GM06990 (cell line): ENCODE data around the gene CNIH2.

Experiments used
- DNase-seq: peaks from one replicate; pipeline ENCODE4 v3.0.0-alpha.2; 2011; ENCODE audit not compliant: insufficient read length; ENCODE audit errors: extremely low read depth
- H3K27me3 ChIP-seq: replicated peaks from 2 replicates; pipeline ENCODE4 v1.6.0; 2011; ENCODE audit warnings: low read length; ENCODE audit not compliant: control insufficient read depth, insufficient read depth
- H3K36me3 ChIP-seq: 2 replicates; pipeline ENCODE4 v1.5.1; 2011; ENCODE audit warnings: low read length; ENCODE audit not compliant: control insufficient read depth, insufficient read depth
- H3K4me3 ChIP-seq: replicated peaks from 2 replicates; pipeline ENCODE4 v1.5.1; 2011; ENCODE audit warnings: low read depth, mild to moderate bottlenecking, control low read depth, low read length
- CTCF ChIP-seq: IDR thresholded peaks from 2 replicates; pipeline ENCODE4 v1.5.1; 2011; ENCODE audit warnings: low read length, control low read depth, mild to moderate bottlenecking, inconsistent platforms; ENCODE audit not compliant: insufficient read depth, poor library complexity, severe bottlenecking

CNIH2 gene

GRCh38 chr11:66279092-66279734 is 1.2 kb downstream of the CNIH2 start:
- no peak for TF ChIP-seq CTCF
- DNase-seq = no peak
- Histone ChIP-seq H3K4me3 (no peak overlapping the region), H3K36me3 (peaks cover 15% of the 10 kb centered on the region), H3K27me3 (no peaks in the 10 kb centered on the region)

DNA sequence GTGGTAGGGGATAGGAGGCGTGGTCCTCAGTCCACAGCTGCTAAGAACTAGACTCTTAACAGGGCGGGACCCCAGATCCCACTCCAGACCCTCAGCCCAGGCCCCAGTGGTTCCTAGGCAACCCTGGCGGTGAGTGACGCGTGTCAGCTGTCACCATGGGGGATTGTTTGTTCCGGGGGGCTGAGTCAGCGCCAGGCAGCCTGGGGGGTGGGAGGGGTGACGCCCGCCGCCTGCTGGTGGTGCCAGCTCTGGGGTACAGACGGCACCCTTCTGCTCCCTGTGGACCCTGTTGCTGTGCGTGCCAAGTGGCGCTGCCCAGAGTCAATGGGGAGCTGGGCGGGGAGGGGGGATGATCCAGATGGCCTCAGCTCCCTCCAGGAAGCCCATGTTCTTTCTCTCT is 2.5 kb downstream of the CNIH2 start:
- no peak overlapping the region for H3K4me3 ChIP-seq
- H3K27me3 ChIP-seq = no peaks in the 10 kb centered on the region
- peaks cover 15% of the 10 kb centered on the region for H3K36me3 ChIP-seq
- no peak for DNase-seq
- no peak for TF ChIP-seq CTCF

GRCh38 chr11:66281001-66281400 is 3.0 kb downstream of the CNIH2 start:
- TF ChIP-seq CTCF = no peak
- peaks cover 18% of the 10 kb centered on the region for H3K36me3 ChIP-seq
- DNase-seq = no peak

DNA sequence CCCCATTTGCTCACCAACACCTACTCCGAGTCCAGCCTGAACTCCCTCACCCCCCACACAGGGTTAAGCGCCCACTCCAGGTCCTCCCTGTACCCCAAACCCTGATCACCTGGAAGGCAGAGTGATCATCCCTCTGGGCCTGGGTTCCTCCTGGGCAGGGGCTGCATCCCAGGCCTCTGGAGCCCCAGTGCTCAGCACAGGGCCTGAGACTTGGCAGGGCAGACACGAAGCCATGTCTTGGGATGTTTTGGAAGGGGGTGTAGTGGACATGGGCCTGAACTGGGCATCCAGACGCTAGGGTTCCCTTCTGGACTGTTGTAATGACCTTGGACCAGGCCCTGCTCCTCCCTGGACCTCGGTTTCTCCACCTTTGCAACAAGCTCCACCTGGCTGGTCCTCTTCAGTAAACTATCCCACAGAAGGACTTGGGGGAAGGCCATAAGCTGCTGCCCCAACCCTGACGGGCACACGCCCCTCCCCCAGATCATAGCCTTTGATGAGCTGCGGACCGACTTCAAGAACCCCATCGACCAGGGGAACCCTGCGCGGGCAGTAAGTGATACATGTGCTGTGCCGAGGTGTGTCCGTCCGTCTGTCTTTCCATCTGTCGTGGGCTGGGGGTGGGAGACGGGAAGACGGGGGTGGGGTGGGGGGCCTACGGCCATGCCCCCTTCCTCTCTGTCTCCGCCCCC is 3.9 kb downstream of the CNIH2 start:
- H3K27me3 ChIP-seq = no peaks in the 10 kb centered on the region
- no peak for TF ChIP-seq CTCF
- no peak overlapping the region for H3K4me3 ChIP-seq
- H3K36me3 ChIP-seq = peaks cover 12% of the 10 kb centered on the region; the same call in 1 of the 2 replicates
- no peak for DNase-seq

More at GRCh38 chr11:66281001-66281400, 3.0 kb downstream of the CNIH2 start:
- no peak overlapping the region for H3K4me3 ChIP-seq
- no peaks in the 10 kb centered on the region for H3K27me3 ChIP-seq

DNA sequence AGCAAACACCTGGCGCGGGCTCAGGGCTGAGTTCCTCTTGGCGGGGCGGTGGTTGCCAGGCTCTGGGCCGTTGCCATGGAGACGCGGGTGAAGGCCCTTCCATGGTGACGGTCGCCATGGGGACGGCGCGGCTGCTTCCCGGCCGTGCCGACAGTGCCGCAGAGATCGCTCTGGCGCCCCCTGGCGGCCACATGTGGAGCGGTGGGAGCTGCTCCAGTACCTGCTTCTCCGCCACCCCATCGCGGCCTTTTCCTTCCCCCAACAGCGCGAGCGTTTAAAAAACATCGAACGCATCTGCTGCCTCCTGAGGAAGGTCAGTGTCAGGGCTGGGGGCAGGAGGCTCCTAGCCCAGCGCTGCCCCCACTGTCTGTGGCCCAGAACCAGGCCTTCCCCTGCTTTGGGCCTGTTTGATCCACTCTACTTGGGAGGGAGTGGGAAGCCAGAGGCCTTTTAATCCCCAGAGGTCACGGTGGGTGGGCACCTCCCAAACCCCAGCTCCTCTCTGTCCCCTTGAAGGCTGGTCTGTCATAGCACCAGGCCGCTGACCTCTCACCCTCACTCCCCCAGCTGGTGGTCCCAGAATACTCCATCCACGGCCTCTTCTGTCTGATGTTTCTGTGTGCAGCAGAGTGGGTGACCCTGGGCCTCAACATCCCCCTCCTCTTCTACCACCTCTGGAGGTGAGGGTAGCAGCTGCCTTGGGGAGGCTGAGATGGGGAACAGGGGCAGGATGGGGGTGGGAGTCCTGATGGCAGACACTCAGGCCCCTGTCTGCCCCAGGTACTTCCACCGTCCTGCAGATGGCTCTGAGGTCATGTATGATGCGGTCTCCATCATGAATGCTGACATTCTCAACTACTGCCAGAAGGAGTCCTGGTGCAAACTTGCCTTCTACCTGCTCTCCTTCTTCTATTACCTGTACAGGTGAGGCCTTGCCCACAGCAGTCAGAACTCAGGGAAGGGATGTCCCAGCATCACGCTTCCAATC is 4.8 kb downstream of the CNIH2 start:
- Histone ChIP-seq H3K27me3 (no peaks in the 10 kb centered on the region), H3K36me3 (peaks cover 12% of the 10 kb centered on the region), H3K4me3 (no peak overlapping the region)
- peak; percentile 94 for DNase-seq
- peak; percentile 96 for TF ChIP-seq CTCF
